H9 (cell line): ENCODE measurements around the gene RBM34. TPM values are rescaled to one million over a fixed set of nuclear protein-coding genes. Genes with fewer than 3 reads are reported as not detected.

Experiments used
- DNase-seq: peaks from one replicate; pipeline ENCODE4 v3.0.0-alpha.2; 2017
- H2AFZ ChIP-seq: one replicate; pipeline ENCODE4 v1.6.1; 2013; ENCODE audit warnings: mild to moderate bottlenecking, low read length, control low read depth, moderate library complexity
- H2AK5ac ChIP-seq: 2 replicates; pipeline ENCODE4 v1.6.1; 2013; ENCODE audit warnings: low read length, control low read depth, mixed read lengths; ENCODE audit not compliant: insufficient read length
- H2BK120ac ChIP-seq: one replicate; pipeline ENCODE4 v1.6.1; 2013; ENCODE audit warnings: low read depth, mild to moderate bottlenecking, low read length, control low read depth, inconsistent platforms; ENCODE audit not compliant: poor library complexity, severe bottlenecking
- H2BK12ac ChIP-seq: 2 replicates; pipeline ENCODE4 v1.6.1; 2013; ENCODE audit warnings: low read length, control low read depth, mixed read lengths, low read depth; ENCODE audit not compliant: insufficient read length
- H2BK15ac ChIP-seq: 2 replicates; pipeline ENCODE4 v1.6.1; 2013; ENCODE audit warnings: low read depth, low read length, control low read depth
- H2BK20ac ChIP-seq: one replicate; pipeline ENCODE4 v1.6.1; 2013; ENCODE audit warnings: low read depth, mild to moderate bottlenecking, low read length, control low read depth, inconsistent platforms; ENCODE audit not compliant: poor library complexity, severe bottlenecking
- H2BK5ac ChIP-seq: 2 replicates; pipeline ENCODE4 v1.6.1; 2013; ENCODE audit warnings: low read length, control low read depth, mixed read lengths; ENCODE audit not compliant: insufficient read length
- H3K14ac ChIP-seq: 2 replicates; pipeline ENCODE4 v1.6.1; 2013; ENCODE audit warnings: low read length, control low read depth; ENCODE audit not compliant: insufficient read depth
- H3K18ac ChIP-seq: 2 replicates; pipeline ENCODE4 v1.6.1; 2013; ENCODE audit warnings: low read depth, mild to moderate bottlenecking, mixed read lengths, low read length, control low read depth; ENCODE audit not compliant: insufficient read length
- H3K23ac ChIP-seq: 2 replicates; pipeline ENCODE4 v1.6.1; 2013; ENCODE audit warnings: low read length, control low read depth, mixed read lengths, low read depth; ENCODE audit not compliant: insufficient read length
- H3K23me2 ChIP-seq: 2 replicates; pipeline ENCODE4 v1.6.1; 2013; ENCODE audit warnings: low read depth, mild to moderate bottlenecking, mixed read lengths, low read length, control low read depth; ENCODE audit not compliant: insufficient read length, poor library complexity, severe bottlenecking
- H3K27ac ChIP-seq: 2 replicates; pipeline ENCODE4 v1.5.1; 2013; ENCODE audit warnings: low read length, control low read depth, mixed read lengths, low read depth; ENCODE audit not compliant: insufficient read length
- H3K27me3 ChIP-seq: 2 replicates; pipeline ENCODE4 v1.6.1; 2013; ENCODE audit warnings: low read length, control low read depth, inconsistent platforms; ENCODE audit not compliant: insufficient read depth
- H3K4ac ChIP-seq: 2 replicates; pipeline ENCODE4 v1.6.1; 2013; ENCODE audit warnings: low read depth, mild to moderate bottlenecking, control low read depth, inconsistent platforms, low read length, moderate library complexity
- H3K4me1 ChIP-seq: 2 replicates; pipeline ENCODE4 v1.6.1; 2013; ENCODE audit warnings: low read length, control low read depth, inconsistent platforms; ENCODE audit not compliant: insufficient read depth
- H3K4me2 ChIP-seq: 2 replicates; pipeline ENCODE4 v1.6.1; 2013; ENCODE audit warnings: low read length, control low read depth, mixed read lengths; ENCODE audit not compliant: insufficient read length, insufficient read depth
- H3K56ac ChIP-seq: 2 replicates; pipeline ENCODE4 v1.6.1; 2013; ENCODE audit warnings: low read depth, mild to moderate bottlenecking, mixed read lengths, low read length, control low read depth; ENCODE audit not compliant: insufficient read length
- H3K79me1 ChIP-seq: 2 replicates; pipeline ENCODE4 v1.6.1; 2013; ENCODE audit warnings: low read depth, mild to moderate bottlenecking, moderate library complexity, low read length, control low read depth, inconsistent platforms; ENCODE audit not compliant: insufficient read depth, poor library complexity, severe bottlenecking
- H3K79me2 ChIP-seq: 2 replicates; pipeline ENCODE4 v1.6.1; 2013; ENCODE audit warnings: low read length, control low read depth, inconsistent platforms; ENCODE audit not compliant: insufficient read depth
- H3K9ac ChIP-seq: 2 replicates; pipeline ENCODE4 v1.6.1; 2013; ENCODE audit warnings: low read length, control low read depth, mixed read lengths; ENCODE audit not compliant: insufficient read length; ENCODE audit errors: extremely low read depth
- H3K9me3 ChIP-seq: one replicate; pipeline ENCODE4 v1.6.1; 2013; ENCODE audit warnings: low read depth, low read length, inconsistent platforms; ENCODE audit not compliant: control insufficient read depth
- H3T11ph ChIP-seq: one replicate; pipeline ENCODE4 v1.6.1; 2013; ENCODE audit warnings: mild to moderate bottlenecking, low read length, control low read depth, inconsistent platforms
- H4K20me1 ChIP-seq: one replicate; pipeline ENCODE4 v1.6.1; 2013; ENCODE audit not compliant: control insufficient read depth, insufficient read length, insufficient read depth
- H4K5ac ChIP-seq: 2 replicates; pipeline ENCODE4 v1.6.1; 2013; ENCODE audit warnings: low read depth, mild to moderate bottlenecking, mixed read lengths, low read length, control low read depth; ENCODE audit not compliant: insufficient read length
- H4K8ac ChIP-seq: replicated peaks from 2 replicates; pipeline ENCODE4 v1.6.1; 2013; ENCODE audit warnings: low read length, control low read depth, mixed read lengths, low read depth; ENCODE audit not compliant: insufficient read length
- H4K91ac ChIP-seq: 2 replicates; pipeline ENCODE4 v1.6.1; 2013; ENCODE audit warnings: low read depth, mild to moderate bottlenecking, moderate library complexity, mixed read lengths, low read length, control low read depth; ENCODE audit not compliant: insufficient read length
- H3K27ac Mint-ChIP-seq, 3 experiments: 2 replicates in 2 of 3; 3 replicates in 1 of 3; pipeline ENCODE4 v1.8.0; 2020 to 2021; ENCODE audit warnings: mixed read lengths in 3 of 3, mild to moderate bottlenecking in 1 of 3, moderate library complexity in 1 of 3
- H3K27me3 Mint-ChIP-seq: 2 replicates; pipeline ENCODE4 v1.8.0; 2021; ENCODE audit warnings: low read depth, mild to moderate bottlenecking, moderate library complexity, mixed read lengths
- H3K36me3 Mint-ChIP-seq, 3 experiments: 2 replicates in 2 of 3; 3 replicates in 1 of 3; pipeline ENCODE4 v1.8.0; 2020 to 2021; ENCODE audit warnings: low read depth in 3 of 3, mixed read lengths in 3 of 3; ENCODE audit not compliant: insufficient read depth in 1 of 3
- H3K4me1 Mint-ChIP-seq, 2 experiments: 2 replicates each; pipeline ENCODE4 v1.8.0; 2020; ENCODE audit warnings: mixed read lengths in 2 of 2
- H3K4me3 Mint-ChIP-seq, 2 experiments: 2 replicates in 1 of 2; 3 replicates in 1 of 2; pipeline ENCODE4 v1.8.0; 2020 to 2021; ENCODE audit warnings: mild to moderate bottlenecking in 2 of 2, mixed read lengths in 2 of 2, moderate library complexity in 1 of 2
- H3K9me3 Mint-ChIP-seq, 2 experiments: 2 replicates in 1 of 2; 3 replicates in 1 of 2; pipeline ENCODE4 v1.8.0; 2020; ENCODE audit warnings: mild to moderate bottlenecking in 2 of 2, mixed read lengths in 2 of 2, moderate library complexity in 1 of 2
- CTCF ChIP-seq: fragments of 200-600 bp; sonication (generic); conservative IDR thresholded peaks from 3 replicates; pipeline ENCODE4 v1.8.0; 2021; ENCODE audit warnings: antibody characterized with exemption, mild to moderate bottlenecking
- WGBS: extraction: QIAGEN DNeasy Blood & Tissue Kit; methylation state at CpG from one replicate; pipeline ENCODE4 v1.1.7; 2013; ENCODE audit warnings: missing lambda C conversion rate, low lambda C conversion rate, mixed read lengths; ENCODE audit not compliant: insufficient read length; ENCODE audit errors: extremely low coverage; 5-methylcytosine and 5-hydroxymethylcytosine counted together
- total RNA-seq: library from RNA; stranded (reverse); gene quantifications from 2 replicates; pipeline ENCODE4 v1.2.1, GENCODE V29; 2021

The RBM34 gene
- total RNA-seq, 1 experiment from 2014 or later, result 121 TPM

GRCh38 chr1:235113183-235113917, 47.7 kb downstream of the RBM34 start:
- Histone ChIP-seq H3K27me3 (no peaks in the 10 kb centered on the region), H4K20me1 (no peaks in the 10 kb centered on the region), H3K9ac (no peak overlapping the region), H4K5ac (no peak overlapping the region), H3K23ac (no peak overlapping the region), H3K56ac (no peak overlapping the region), H2BK120ac (no peak overlapping the region), H3K79me1 (peaks cover 4% of the 10 kb centered on the region), H3K4ac (no peak overlapping the region), H3K18ac (no peak overlapping the region), H4K91ac (no peak overlapping the region), H2BK12ac (no peak overlapping the region), H3K4me1 (no peaks in the 10 kb centered on the region), H4K8ac (no peak overlapping the region), H2AK5ac (no peak overlapping the region), H3K27ac (no peak overlapping the region), H3K23me2 (no peaks in the 10 kb centered on the region), H2AFZ (no peak overlapping the region), H2BK15ac (no peak overlapping the region), H3K79me2 (peaks cover 4% of the 10 kb centered on the region; the same call in 1 of the 2 replicates), H3K9me3 (no peaks in the 10 kb centered on the region), H3T11ph (no peak overlapping the region), H3K14ac (no peak overlapping the region), H3K4me2 (no peak overlapping the region), H2BK20ac (no peak overlapping the region), H2BK5ac (no peak overlapping the region)
- Mint-ChIP-seq H3K4me1 (no peaks in the 10 kb centered on the region), H3K36me3 (peaks cover 71 to 95% (median 89%) of the 10 kb centered on the region in 3 experiments), H3K27ac (peak overlapping the region in 1 of 3 experiments; percentile 33; a peak in 1 of 7 replicates), H3K9me3 (no peaks in the 10 kb centered on the region), H3K27me3 (no peaks in the 10 kb centered on the region), H3K4me3 (no peak overlapping the region)
- DNase-seq, result no peak
- WGBS, result no CpG with 5 or more reads among the region's 7 CpGs
- no peak for TF ChIP-seq CTCF
